Liver (tissue), 3 donors: ENCODE data around the gene ZNF335.

Source experiments
- CTCF ChIP-seq: fragments of 150-350 bp; IDR thresholded peaks from 2 replicates; pipeline ENCODE4 v1.5.1; 2017; ENCODE audit warnings: improper control_type of control experiment, low read depth, low read length; ENCODE audit not compliant: missing input control
- HNF4G ChIP-seq: IDR thresholded peaks from 2 replicates; pipeline ENCODE4 v1.6.1; 2016; ENCODE audit warnings: antibody characterized with exemption
- RAD21 ChIP-seq, 2 donors: IDR thresholded peaks; 2 replicates each; pipeline ENCODE4 v1.6.1; 2016; ENCODE audit warnings: antibody characterized with exemption in 2 of 2, mild to moderate bottlenecking in 2 of 2
- SP1 ChIP-seq: IDR thresholded peaks from 2 replicates; pipeline ENCODE4 v1.6.1; 2018; ENCODE audit warnings: antibody characterized with exemption, mild to moderate bottlenecking
- TAF1 ChIP-seq: conservative IDR thresholded peaks from 2 replicates; pipeline ENCODE4 v1.6.1; 2016; ENCODE audit warnings: antibody characterized with exemption, mild to moderate bottlenecking
- TF ChIP-seq, protein P1 (sequence below): IDR thresholded peaks from 2 replicates; pipeline ENCODE4 v1.6.1; 2016; ENCODE audit warnings: antibody characterized with exemption, mild to moderate bottlenecking
- donor health status: healthy.
- donor health status: healthy.

DNA sequence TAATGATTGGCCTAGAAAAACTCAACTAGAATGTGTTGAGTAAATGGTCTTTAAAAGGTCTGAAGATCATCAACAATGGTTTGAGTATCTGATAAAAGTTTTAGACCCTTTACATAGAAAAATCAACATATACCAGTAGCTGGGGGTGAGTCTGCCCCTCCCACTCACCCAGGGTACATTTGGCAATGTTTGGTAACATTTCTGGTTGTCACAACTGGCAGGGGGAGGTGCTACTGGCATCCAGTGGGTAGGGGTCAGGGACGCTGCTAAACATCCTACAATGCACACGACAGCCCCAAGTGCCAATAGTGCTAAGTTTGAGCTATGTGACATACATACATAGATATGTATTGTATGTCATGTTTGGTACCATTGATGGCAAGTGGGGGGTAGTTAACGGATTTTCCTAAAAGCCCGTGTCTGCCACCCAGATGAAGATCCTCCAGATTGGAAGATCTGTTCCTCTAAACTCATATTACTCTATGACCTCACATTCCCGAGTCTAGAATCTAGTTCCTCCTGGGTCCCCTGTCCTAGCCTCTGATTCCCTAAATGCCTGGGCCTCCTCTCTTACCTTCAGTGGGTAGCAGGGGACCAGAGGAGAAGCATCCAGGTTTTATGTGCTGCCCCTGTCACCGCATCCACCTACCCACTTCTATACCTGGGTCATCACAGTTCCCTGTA is 34.2 kb upstream of the ZNF335 start:
- TF ChIP-seq CTCF: no peak
- TF ChIP-seq RAD21 (IDR thresholded peaks at IDR 0.05): no peak
- TF ChIP-seq SP1: no peak
- TF ChIP-seq HNF4G: no peak
- TF ChIP-seq, protein P1, sequence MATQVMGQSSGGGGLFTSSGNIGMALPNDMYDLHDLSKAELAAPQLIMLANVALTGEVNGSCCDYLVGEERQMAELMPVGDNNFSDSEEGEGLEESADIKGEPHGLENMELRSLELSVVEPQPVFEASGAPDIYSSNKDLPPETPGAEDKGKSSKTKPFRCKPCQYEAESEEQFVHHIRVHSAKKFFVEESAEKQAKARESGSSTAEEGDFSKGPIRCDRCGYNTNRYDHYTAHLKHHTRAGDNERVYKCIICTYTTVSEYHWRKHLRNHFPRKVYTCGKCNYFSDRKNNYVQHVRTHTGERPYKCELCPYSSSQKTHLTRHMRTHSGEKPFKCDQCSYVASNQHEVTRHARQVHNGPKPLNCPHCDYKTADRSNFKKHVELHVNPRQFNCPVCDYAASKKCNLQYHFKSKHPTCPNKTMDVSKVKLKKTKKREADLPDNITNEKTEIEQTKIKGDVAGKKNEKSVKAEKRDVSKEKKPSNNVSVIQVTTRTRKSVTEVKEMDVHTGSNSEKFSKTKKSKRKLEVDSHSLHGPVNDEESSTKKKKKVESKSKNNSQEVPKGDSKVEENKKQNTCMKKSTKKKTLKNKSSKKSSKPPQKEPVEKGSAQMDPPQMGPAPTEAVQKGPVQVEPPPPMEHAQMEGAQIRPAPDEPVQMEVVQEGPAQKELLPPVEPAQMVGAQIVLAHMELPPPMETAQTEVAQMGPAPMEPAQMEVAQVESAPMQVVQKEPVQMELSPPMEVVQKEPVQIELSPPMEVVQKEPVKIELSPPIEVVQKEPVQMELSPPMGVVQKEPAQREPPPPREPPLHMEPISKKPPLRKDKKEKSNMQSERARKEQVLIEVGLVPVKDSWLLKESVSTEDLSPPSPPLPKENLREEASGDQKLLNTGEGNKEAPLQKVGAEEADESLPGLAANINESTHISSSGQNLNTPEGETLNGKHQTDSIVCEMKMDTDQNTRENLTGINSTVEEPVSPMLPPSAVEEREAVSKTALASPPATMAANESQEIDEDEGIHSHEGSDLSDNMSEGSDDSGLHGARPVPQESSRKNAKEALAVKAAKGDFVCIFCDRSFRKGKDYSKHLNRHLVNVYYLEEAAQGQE: no peak
- no peak for TF ChIP-seq TAF1
